ENCODE results near the gene ANGPT4.
"Not testable (repeated sequence)": the region's sequence is repeated elsewhere in the genome, so short reads cannot be mapped to it uniquely, and the experiment has no call there.

Gene ANGPT4

GRCh38 chr20:904039-904545, 12.0 kb downstream of the ANGPT4 start:
- no peak for DNase-seq

GRCh38 chr20:897436-897835, 18.7 kb downstream of the ANGPT4 start:
- not testable (repeated sequence) for DNase-seq

GRCh38 chr20:896501-897025, 19.6 kb downstream of the ANGPT4 start:
- no peak for DNase-seq

- DNase-seq = not testable (repeated sequence)
Measured at GRCh38 chr20:892371-892770, 23.8 kb downstream of the ANGPT4 start.

GRCh38 chr20:891706-892080, 24.4 kb downstream of the ANGPT4 start:
- DNase-seq = no peak

- peak; percentile 6 for DNase-seq
Measured at GRCh38 chr20:891058-891705, 25.0 kb downstream of the ANGPT4 start.

GRCh38 chr20:890666-891057, 25.5 kb downstream of the ANGPT4 start:
- DNase-seq = no peak

GRCh38 chr20:889932-890463, 26.1 kb downstream of the ANGPT4 start:
- DNase-seq = no peak

GRCh38 chr20:889106-889505, 27.0 kb downstream of the ANGPT4 start:
- no peak for DNase-seq

- no peak for DNase-seq
Measured at GRCh38 chr20:888057-888456, 28.1 kb downstream of the ANGPT4 start.

- DNase-seq = no peak
Measured at GRCh38 chr20:887137-887536, 29.0 kb downstream of the ANGPT4 start.

GRCh38 chr20:884983-885952, 30.9 kb downstream of the ANGPT4 start:
- DNase-seq = peak; percentile 80

- no peak for DNase-seq
Measured at GRCh38 chr20:881783-882144, 34.4 kb downstream of the ANGPT4 start.

- no peak for DNase-seq
Measured at GRCh38 chr20:881051-881782, 34.9 kb downstream of the ANGPT4 start.

- no peak for DNase-seq
Measured at GRCh38 chr20:879626-880025, 36.5 kb downstream of the ANGPT4 start.

- DNase-seq = no peak
Measured at GRCh38 chr20:878511-879307, 37.4 kb downstream of the ANGPT4 start.

- no peak for DNase-seq
Measured at GRCh38 chr20:877814-878213, 38.3 kb downstream of the ANGPT4 start.

GRCh38 chr20:875115-875514, 41.0 kb downstream of the ANGPT4 start:
- no peak for DNase-seq

GRCh38 chr20:873875-874607, 42.1 kb downstream of the ANGPT4 start:
- DNase-seq = no peak

GRCh38 chr20:872855-873520, 43.1 kb downstream of the ANGPT4 start:
- DNase-seq = no peak

GRCh38 chr20:871948-872347, 44.2 kb downstream of the ANGPT4 start:
- no peak for DNase-seq

Data from NCI-H1092 treated with DMSO at 0.1 percent for 48 hours (cell line).